Stimulated activated CD4-positive, alpha-beta T cell treated with anti-CD3 and anti-CD28 coated beads, Interleukin-2, amount 100 ng/mL, for 24 hours (primary cell): ENCODE results near the gene MTUS2.
A peak's percentile ranks its signal among the peaks of the same experiment; 100 is the strongest.
"Not testable (repeated sequence)": the region's sequence is repeated elsewhere in the genome, so short reads cannot be mapped to it uniquely, and the experiment has no call there.

Experiments used
- DNase-seq, 2 donors: peaks; one replicate each; pipeline ENCODE4 v3.0.0-alpha.2; 2020

The MTUS2 gene

GRCh38 chr13:29345860-29346582 is 525.9 kb downstream of the MTUS2 start:
- DNase-seq = not testable (repeated sequence)

- no peak for DNase-seq
Observed at GRCh38 chr13:29355029-29355428, 534.9 kb downstream of the MTUS2 start.

- DNase-seq = no peak
Observed at GRCh38 chr13:29359181-29359580, 539.0 kb downstream of the MTUS2 start.

- no peak for DNase-seq
Observed at GRCh38 chr13:29361716-29362115, 541.6 kb downstream of the MTUS2 start.

- DNase-seq = peak; percentile 21 to 28
Observed at GRCh38 chr13:29362849-29363604, 542.9 kb downstream of the MTUS2 start.

- DNase-seq = no peak
Observed at GRCh38 chr13:29369060-29369743, 549.1 kb downstream of the MTUS2 start.

- no peak for DNase-seq
Observed at GRCh38 chr13:29379281-29379680, 559.1 kb downstream of the MTUS2 start.

- no peak for DNase-seq
Observed at GRCh38 chr13:29379865-29380264, 559.7 kb downstream of the MTUS2 start.

GRCh38 chr13:29382021-29382420 is 561.9 kb downstream of the MTUS2 start:
- no peak for DNase-seq

GRCh38 chr13:29383476-29383875 is 563.3 kb downstream of the MTUS2 start:
- no peak for DNase-seq

GRCh38 chr13:29384466-29384865 is 564.3 kb downstream of the MTUS2 start:
- no peak for DNase-seq

GRCh38 chr13:29384871-29385270 is 564.7 kb downstream of the MTUS2 start:
- no peak for DNase-seq

- DNase-seq = no peak
Observed at GRCh38 chr13:29386246-29386645, 566.1 kb downstream of the MTUS2 start.

- not testable (repeated sequence) for DNase-seq
Observed at GRCh38 chr13:29390598-29390997, 570.5 kb downstream of the MTUS2 start.

- DNase-seq = no peak
Observed at GRCh38 chr13:29396446-29396845, 576.3 kb downstream of the MTUS2 start.

GRCh38 chr13:29397265-29397664 is 577.1 kb downstream of the MTUS2 start:
- DNase-seq = no peak

GRCh38 chr13:29402166-29402636 is 582.1 kb downstream of the MTUS2 start:
- DNase-seq = no peak

GRCh38 chr13:29405401-29405800 is 585.3 kb downstream of the MTUS2 start:
- DNase-seq = no peak

GRCh38 chr13:29411481-29411880 is 591.3 kb downstream of the MTUS2 start:
- no peak for DNase-seq

GRCh38 chr13:29418026-29418425 is 597.9 kb downstream of the MTUS2 start:
- DNase-seq = no peak

GRCh38 chr13:29421118-29421517 is 601.0 kb downstream of the MTUS2 start:
- DNase-seq = no peak

GRCh38 chr13:29422015-29422414 is 601.9 kb downstream of the MTUS2 start:
- DNase-seq = no peak

GRCh38 chr13:29423050-29423449 is 602.9 kb downstream of the MTUS2 start:
- no peak for DNase-seq

GRCh38 chr13:29427937-29428309 is 607.8 kb downstream of the MTUS2 start:
- no peak for DNase-seq
